Neural cell (in vitro differentiated cells): ENCODE results near the gene PDCD5.

ENCODE experiments used
- POLR2AphosphoS5 ChIP-seq: IDR thresholded peaks from 2 replicates; pipeline ENCODE4 v1.6.1; 2012
- RAD21 ChIP-seq: fragments of 450-650 bp; conservative IDR thresholded peaks from 2 replicates; pipeline ENCODE4 v1.6.1; 2014; ENCODE audit warnings: antibody characterized with exemption, mild to moderate bottlenecking, moderate library complexity
- TF ChIP-seq, protein P1 (sequence below): fragments of 450-650 bp; IDR thresholded peaks from 2 replicates; pipeline ENCODE4 v1.5.1; 2014; ENCODE audit warnings: antibody characterized with exemption, mild to moderate bottlenecking, moderate library complexity; ENCODE audit not compliant: poor library complexity, severe bottlenecking

GRCh38 chr19:32605544-32605943, 24.6 kb downstream of the PDCD5 start:
- TF ChIP-seq, protein P1, sequence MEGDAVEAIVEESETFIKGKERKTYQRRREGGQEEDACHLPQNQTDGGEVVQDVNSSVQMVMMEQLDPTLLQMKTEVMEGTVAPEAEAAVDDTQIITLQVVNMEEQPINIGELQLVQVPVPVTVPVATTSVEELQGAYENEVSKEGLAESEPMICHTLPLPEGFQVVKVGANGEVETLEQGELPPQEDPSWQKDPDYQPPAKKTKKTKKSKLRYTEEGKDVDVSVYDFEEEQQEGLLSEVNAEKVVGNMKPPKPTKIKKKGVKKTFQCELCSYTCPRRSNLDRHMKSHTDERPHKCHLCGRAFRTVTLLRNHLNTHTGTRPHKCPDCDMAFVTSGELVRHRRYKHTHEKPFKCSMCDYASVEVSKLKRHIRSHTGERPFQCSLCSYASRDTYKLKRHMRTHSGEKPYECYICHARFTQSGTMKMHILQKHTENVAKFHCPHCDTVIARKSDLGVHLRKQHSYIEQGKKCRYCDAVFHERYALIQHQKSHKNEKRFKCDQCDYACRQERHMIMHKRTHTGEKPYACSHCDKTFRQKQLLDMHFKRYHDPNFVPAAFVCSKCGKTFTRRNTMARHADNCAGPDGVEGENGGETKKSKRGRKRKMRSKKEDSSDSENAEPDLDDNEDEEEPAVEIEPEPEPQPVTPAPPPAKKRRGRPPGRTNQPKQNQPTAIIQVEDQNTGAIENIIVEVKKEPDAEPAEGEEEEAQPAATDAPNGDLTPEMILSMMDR = no peak
- no peak for TF ChIP-seq POLR2AphosphoS5
- TF ChIP-seq RAD21 = no peak
